VCaP (cell line): ENCODE data around the gene MED31.

Experiments
- H3K27ac ChIP-seq: fragments of 450-650 bp; 2 replicates; pipeline ENCODE4 v1.5.1; 2017
- TF ChIP-seq, protein P1 (sequence below): fragments of 450-650 bp; conservative IDR thresholded peaks from 2 replicates; pipeline ENCODE4 v1.5.1; 2017; ENCODE audit warnings: mild to moderate bottlenecking, moderate library complexity

Gene MED31

DNA sequence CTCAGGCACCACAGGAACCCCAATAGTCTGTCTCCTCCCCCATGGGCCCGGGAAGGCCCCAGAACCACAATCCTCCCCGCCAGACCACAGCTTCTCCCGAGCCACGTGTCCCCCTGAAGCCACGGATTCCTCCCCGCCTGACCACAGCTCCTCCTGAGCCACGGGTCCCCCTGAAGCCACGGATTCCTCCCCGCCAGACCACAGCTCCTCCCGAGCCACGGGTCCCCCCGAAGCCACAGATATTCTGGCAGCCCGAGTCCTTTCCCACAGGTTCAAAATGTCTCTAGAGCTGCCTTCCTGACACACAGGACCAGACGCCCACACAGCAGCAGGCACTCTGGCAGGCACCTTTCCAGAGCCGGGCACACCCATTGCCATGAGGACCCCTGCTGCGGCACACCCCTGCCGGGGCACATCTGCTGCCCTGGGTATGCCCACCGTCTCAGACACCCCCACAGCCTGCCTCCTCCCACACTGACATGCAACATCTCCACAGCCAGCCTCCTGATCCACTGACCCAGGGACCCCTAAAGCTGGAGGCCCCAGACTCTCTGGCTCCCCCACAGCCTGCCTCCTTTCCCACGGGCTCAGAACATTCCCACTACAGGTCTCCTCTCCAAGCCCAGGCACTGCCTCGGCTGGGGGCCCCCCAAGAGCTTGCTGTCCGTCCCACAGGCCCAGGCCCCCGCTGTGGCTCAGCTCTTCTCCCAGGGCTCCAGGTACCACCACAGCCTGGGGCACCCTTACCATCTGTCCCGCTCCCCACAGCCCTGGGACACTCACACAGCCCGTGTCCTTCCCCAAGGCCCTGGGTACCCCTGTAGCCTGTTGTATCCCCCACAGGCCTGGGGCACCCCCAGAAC lies 13.1 kb downstream of the MED31 start:
- no peak overlapping the region; the same call in 1 of the 2 replicates for H3K27ac ChIP-seq
- TF ChIP-seq, protein P1, sequence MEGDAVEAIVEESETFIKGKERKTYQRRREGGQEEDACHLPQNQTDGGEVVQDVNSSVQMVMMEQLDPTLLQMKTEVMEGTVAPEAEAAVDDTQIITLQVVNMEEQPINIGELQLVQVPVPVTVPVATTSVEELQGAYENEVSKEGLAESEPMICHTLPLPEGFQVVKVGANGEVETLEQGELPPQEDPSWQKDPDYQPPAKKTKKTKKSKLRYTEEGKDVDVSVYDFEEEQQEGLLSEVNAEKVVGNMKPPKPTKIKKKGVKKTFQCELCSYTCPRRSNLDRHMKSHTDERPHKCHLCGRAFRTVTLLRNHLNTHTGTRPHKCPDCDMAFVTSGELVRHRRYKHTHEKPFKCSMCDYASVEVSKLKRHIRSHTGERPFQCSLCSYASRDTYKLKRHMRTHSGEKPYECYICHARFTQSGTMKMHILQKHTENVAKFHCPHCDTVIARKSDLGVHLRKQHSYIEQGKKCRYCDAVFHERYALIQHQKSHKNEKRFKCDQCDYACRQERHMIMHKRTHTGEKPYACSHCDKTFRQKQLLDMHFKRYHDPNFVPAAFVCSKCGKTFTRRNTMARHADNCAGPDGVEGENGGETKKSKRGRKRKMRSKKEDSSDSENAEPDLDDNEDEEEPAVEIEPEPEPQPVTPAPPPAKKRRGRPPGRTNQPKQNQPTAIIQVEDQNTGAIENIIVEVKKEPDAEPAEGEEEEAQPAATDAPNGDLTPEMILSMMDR = no peak

- no peak overlapping the region for H3K27ac ChIP-seq
- TF ChIP-seq, protein P1 = no peak
Observed at GRCh38 chr17:6637458-6637840, 14.0 kb downstream of the MED31 start.

DNA sequence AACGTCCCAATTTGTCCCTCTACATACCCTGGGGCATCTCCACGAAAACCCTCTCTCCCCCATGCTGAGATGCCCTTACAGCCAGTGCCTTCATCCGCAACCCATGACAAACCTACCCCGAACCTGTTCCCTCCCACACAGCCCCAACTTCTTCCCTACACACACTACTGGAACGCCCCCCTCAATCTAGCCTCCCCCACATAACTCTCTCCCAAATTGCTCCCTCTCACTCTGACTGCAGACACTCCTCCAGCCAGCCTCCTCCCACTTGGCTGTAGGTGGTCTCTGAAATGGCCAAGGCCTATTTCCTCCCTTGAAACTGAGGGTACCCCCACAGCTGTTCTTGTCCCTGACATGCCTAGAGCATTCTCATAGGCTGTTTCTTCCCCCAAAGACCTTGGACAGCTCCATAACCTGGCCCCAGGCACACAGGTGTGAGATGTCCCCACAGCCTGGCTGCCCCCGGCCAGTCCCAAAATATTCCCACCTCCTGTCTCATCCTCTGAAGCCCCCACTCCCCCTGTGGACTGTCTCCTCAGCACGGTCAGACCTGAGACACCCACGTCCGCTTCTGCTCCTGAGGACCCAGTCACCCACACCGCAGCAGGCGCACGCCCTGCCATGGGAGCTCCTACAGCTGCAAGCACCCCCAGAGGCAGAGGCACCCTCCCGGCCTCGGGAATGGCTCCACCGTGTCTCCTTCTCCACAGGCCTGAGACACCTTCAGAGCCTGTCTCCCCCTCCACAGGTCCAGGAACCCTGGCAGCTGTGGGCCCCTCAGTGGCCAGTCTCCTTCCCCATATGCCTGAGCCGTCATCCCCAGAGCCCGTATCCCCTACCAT lies 14.6 kb downstream of the MED31 start:
- TF ChIP-seq, protein P1 = no peak
- H3K27ac ChIP-seq = no peak overlapping the region

GRCh38 chr17:6636105-6636504 lies 15.3 kb downstream of the MED31 start:
- H3K27ac ChIP-seq = no peak overlapping the region
- TF ChIP-seq, protein P1 = no peak

DNA sequence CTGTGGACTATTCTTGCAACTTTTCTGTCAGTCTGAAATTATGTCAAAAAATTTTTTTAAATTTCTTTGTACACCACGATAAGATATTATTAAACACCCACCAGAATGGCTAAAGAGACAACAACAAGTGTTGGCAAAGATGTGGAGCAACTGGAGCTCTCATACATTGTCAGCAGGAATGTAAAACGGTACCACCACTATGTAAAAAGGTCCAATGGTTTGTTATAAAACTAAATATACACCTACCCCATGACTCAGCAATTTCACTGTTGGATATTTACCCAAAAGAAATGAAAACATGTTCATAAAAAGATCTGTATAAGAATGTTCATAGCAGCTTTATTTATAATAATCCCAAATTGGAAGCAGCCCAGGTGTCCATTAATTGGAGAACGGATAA lies 18.1 kb downstream of the MED31 start:
- H3K27ac ChIP-seq = no peak overlapping the region
- TF ChIP-seq, protein P1 = no peak

GRCh38 chr17:6632530-6632929 lies 18.9 kb downstream of the MED31 start:
- no peak overlapping the region for H3K27ac ChIP-seq
- TF ChIP-seq, protein P1 = no peak

DNA sequence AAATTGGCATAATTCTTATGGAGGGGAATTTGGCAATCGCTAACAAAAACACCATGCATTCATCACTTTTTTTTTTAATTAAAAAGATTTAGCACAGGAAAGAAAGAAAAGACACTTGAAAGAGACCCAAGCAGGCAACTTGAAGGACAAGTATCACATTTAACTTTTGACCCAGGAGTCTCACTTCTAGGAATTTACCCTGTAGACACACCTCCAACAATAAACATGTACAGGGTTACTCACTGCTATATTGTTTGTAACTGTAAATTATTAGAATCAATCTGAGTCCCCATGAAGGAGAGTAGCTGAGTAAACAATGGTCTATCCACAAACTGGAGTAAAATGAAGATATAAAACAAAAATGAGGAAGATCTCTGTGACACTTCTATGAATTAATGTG lies 21.0 kb downstream of the MED31 start:
- TF ChIP-seq, protein P1 = no peak
- H3K27ac ChIP-seq = no peak overlapping the region
